ENCODE results near the gene ZFYVE1. TPM values are rescaled to one million over a fixed set of nuclear protein-coding genes. Genes with fewer than 3 reads are reported as not detected.
A peak's percentile ranks its signal among the peaks of the same experiment; 100 is the strongest.

The ZFYVE1 gene
- total and polyA plus RNA-seq, 2 of the 13 experiments (the other 11 are each of a cell fraction or from before 2014, with no cell fraction given): 2.6 to 5.3 TPM

DNA sequence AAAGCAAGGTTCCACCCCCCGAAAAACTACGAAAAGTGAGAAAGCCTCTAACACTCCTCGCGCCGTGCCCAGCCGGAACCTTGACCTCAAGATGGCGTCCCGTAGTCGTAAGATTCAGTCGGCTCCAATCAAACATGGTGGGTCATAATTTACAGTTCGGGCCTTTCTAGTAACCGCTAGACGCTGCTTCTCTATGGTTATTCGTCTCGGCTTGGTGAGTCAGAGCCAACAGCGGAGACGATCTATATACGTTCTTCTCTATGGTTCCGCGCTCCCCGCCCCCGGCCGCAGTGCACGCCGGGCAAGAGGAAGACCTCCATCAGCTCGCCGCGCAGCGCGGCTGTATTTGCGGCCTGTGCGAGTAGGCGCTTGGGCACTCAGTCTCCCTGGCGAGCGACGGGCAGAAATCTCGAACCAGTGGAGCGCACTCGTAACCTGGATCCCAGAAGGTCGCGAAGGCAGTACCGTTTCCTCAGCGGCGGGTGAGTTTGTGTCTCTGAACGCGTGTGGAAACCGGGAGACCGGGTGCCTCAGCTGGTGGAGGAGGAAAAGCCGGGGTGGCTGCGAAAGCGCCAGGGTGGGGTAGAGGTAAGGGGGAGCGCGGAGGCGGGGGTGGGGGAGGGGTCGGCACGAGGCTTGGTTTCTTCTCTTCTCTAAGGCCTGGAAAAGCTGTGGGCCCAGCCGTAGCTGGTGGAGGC lies 31.5 kb upstream of the ZFYVE1 start, which contains the start of gene RBM25 (continued):
- peak; percentile 56 for TF ChIP-seq ZBTB38 (CRISPR knock-in tag; IDR thresholded peaks at IDR 0.05)
- TF ChIP-seq HNRNPK (IDR thresholded peaks at IDR 0.05; ENCODE audit: low read depth, low read length, poor library complexity, severe bottlenecking): no peak
- peak; percentile 47 for TF ChIP-seq CTCF (CRISPR knock-in tag; IDR thresholded peaks at IDR 0.05)
- no peak for TF ChIP-seq NCOA5 (CRISPR knock-in tag; IDR thresholded peaks at IDR 0.05)
- TF ChIP-seq CENPT (CRISPR knock-in tag; IDR thresholded peaks at IDR 0.05; ENCODE audit: low read depth): no peak
- no peak for TF ChIP-seq ZBTB43 (CRISPR knock-in tag; conservative IDR thresholded peaks at IDR 0.05)
- TF ChIP-seq, protein P1, sequence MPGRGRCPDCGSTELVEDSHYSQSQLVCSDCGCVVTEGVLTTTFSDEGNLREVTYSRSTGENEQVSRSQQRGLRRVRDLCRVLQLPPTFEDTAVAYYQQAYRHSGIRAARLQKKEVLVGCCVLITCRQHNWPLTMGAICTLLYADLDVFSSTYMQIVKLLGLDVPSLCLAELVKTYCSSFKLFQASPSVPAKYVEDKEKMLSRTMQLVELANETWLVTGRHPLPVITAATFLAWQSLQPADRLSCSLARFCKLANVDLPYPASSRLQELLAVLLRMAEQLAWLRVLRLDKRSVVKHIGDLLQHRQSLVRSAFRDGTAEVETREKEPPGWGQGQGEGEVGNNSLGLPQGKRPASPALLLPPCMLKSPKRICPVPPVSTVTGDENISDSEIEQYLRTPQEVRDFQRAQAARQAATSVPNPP (CRISPR knock-in tag; IDR thresholded peaks at IDR 0.05): no peak
- no peak for TF ChIP-seq ZNF678 (CRISPR knock-in tag; IDR thresholded peaks at IDR 0.05)
- TF ChIP-seq, protein P2, sequence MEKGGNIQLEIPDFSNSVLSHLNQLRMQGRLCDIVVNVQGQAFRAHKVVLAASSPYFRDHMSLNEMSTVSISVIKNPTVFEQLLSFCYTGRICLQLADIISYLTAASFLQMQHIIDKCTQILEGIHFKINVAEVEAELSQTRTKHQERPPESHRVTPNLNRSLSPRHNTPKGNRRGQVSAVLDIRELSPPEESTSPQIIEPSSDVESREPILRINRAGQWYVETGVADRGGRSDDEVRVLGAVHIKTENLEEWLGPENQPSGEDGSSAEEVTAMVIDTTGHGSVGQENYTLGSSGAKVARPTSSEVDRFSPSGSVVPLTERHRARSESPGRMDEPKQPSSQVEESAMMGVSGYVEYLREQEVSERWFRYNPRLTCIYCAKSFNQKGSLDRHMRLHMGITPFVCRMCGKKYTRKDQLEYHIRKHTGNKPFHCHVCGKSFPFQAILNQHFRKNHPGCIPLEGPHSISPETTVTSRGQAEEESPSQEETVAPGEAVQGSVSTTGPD (CRISPR knock-in tag; IDR thresholded peaks at IDR 0.05): no peak
- TF ChIP-seq NR2F1 (CRISPR knock-in tag; IDR thresholded peaks at IDR 0.05): peak in 1 of 2 experiments; percentile 61; a peak in 1 of 4 replicates
- no peak for TF ChIP-seq RFX1 (IDR thresholded peaks at IDR 0.05)
- peak; percentile 95 for TF ChIP-seq KAT8 (CRISPR knock-in tag; IDR thresholded peaks at IDR 0.05)
- TF ChIP-seq, protein P3, sequence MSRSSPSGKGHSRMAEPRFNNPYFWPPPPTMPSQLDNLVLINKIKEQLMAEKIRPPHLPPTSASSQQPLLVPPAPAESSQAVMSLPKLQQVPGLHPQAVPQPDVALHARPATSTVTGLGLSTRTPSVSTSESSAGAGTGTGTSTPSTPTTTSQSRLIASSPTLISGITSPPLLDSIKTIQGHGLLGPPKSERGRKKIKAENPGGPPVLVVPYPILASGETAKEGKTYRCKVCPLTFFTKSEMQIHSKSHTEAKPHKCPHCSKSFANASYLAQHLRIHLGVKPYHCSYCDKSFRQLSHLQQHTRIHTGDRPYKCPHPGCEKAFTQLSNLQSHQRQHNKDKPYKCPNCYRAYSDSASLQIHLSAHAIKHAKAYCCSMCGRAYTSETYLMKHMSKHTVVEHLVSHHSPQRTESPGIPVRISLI (CRISPR knock-in tag; IDR thresholded peaks at IDR 0.05; ENCODE audit: borderline replicate concordance): no peak
- peak; percentile 85; the same call in 1 of the 2 replicates for TF ChIP-seq SMAD3 (CRISPR knock-in tag; IDR thresholded peaks at IDR 0.05)
- no peak for TF ChIP-seq SMC3 (IDR thresholded peaks at IDR 0.05; ENCODE audit: low read length)
- TF ChIP-seq ZNF749 (CRISPR knock-in tag; IDR thresholded peaks at IDR 0.05; ENCODE audit: borderline replicate concordance): peak; percentile 31; the same call in 1 of the 2 replicates
- peak; percentile 73; the same call in 1 of the 2 replicates for TF ChIP-seq ZNF451 (CRISPR knock-in tag; IDR thresholded peaks at IDR 0.05)
- no peak for TF ChIP-seq ZNF782 (CRISPR knock-in tag; IDR thresholded peaks at IDR 0.05; ENCODE audit: borderline replicate concordance)
- TF ChIP-seq NFE2L2 (IDR thresholded peaks at IDR 0.05; ENCODE audit: low read length): no peak
- no peak for TF ChIP-seq FOXP1 (IDR thresholded peaks at IDR 0.05)
- TF ChIP-seq FOXP1 (CRISPR knock-in tag; IDR thresholded peaks at IDR 0.05): peak; percentile 17; the same call in 1 of the 2 replicates
- TF ChIP-seq CBFB (CRISPR knock-in tag; IDR thresholded peaks at IDR 0.05): peak; percentile 90
- peak; percentile 91 for TF ChIP-seq EED (CRISPR knock-in tag; IDR thresholded peaks at IDR 0.05)
- no peak; the same call in 1 of the 2 replicates for TF ChIP-seq RORA (CRISPR knock-in tag; IDR thresholded peaks at IDR 0.05)
- TF ChIP-seq CENPX (CRISPR knock-in tag; IDR thresholded peaks at IDR 0.05): no peak

Data from HepG2 (cell line).